Rectal smooth muscle tissue (tissue), 1 donor: ENCODE data around the gene BICRAL.

Experiments
- H3K27ac ChIP-seq: one replicate; pipeline ENCODE4 v1.7.0; 2013; ENCODE audit warnings: low read depth, low read length, inconsistent platforms
- H3K27me3 ChIP-seq: one replicate; pipeline ENCODE4 v1.7.0; 2013; ENCODE audit warnings: low read length; ENCODE audit not compliant: control insufficient read depth, insufficient read depth
- H3K36me3 ChIP-seq: one replicate; pipeline ENCODE4 v1.7.0; 2013; ENCODE audit warnings: low read length; ENCODE audit not compliant: control insufficient read depth, insufficient read depth
- H3K4me1 ChIP-seq: one replicate; pipeline ENCODE4 v1.7.0; 2013; ENCODE audit warnings: low read length; ENCODE audit not compliant: control insufficient read depth, insufficient read depth
- H3K4me3 ChIP-seq: one replicate; pipeline ENCODE4 v1.7.0; 2013; ENCODE audit warnings: low read length
- H3K9ac ChIP-seq: one replicate; pipeline ENCODE4 v1.7.0; 2013; ENCODE audit warnings: low read length

BICRAL gene

GRCh38 chr6:42751055-42751454 lies 30.8 kb upstream of the BICRAL start:
- Histone ChIP-seq H3K27me3 (no peaks in the 10 kb centered on the region), H3K4me1 (peaks cover 9% of the 10 kb centered on the region), H3K36me3 (no peaks in the 10 kb centered on the region), H3K9ac (no peak overlapping the region), H3K4me3 (no peak overlapping the region), H3K27ac (no peak overlapping the region)

DNA sequence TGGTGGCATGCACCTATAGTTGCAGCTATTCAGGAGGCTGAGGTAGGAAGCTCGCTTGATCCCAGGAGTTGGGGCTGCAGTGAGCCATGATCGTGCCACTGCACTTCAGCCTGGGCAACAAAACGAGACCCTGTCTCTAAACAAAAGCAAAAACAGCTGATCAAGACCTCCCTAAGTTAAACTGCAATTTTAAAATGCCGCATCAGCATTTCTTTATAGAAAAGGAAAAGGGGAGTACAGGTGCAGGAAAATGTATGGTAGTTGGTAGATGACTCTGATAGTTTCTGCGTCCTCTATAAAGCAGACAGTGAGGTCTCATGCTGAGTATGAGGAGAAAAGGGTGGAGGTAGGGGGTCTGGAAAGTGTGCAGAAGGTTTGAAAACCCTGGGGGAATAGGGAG lies 27.1 kb upstream of the BICRAL start:
- H3K4me1 ChIP-seq = peaks cover 2% of the 10 kb centered on the region
- no peaks in the 10 kb centered on the region for H3K27me3 ChIP-seq
- H3K36me3 ChIP-seq = peaks cover 6% of the 10 kb centered on the region
- H3K9ac ChIP-seq = no peak overlapping the region
- H3K27ac ChIP-seq = no peak overlapping the region
- no peak overlapping the region for H3K4me3 ChIP-seq

GRCh38 chr6:42756722-42757121 lies 25.1 kb upstream of the BICRAL start:
- Histone ChIP-seq H3K9ac (no peak overlapping the region), H3K36me3 (peaks cover 6% of the 10 kb centered on the region), H3K4me3 (no peak overlapping the region)

GRCh38 chr6:42758756-42759430 lies 23.0 kb upstream of the BICRAL start:
- Histone ChIP-seq H3K27me3 (no peaks in the 10 kb centered on the region), H3K4me3 (no peak overlapping the region), H3K27ac (no peak overlapping the region), H3K4me1 (no peaks in the 10 kb centered on the region), H3K9ac (no peak overlapping the region), H3K36me3 (peaks cover 6% of the 10 kb centered on the region)

More at GRCh38 chr6:42756722-42757121, 25.1 kb upstream of the BICRAL start:
- Histone ChIP-seq H3K27me3 (no peaks in the 10 kb centered on the region), H3K4me1 (no peaks in the 10 kb centered on the region), H3K27ac (no peak overlapping the region)

GRCh38 chr6:42761287-42762067 lies 20.4 kb upstream of the BICRAL start:
- Histone ChIP-seq H3K4me1 (no peaks in the 10 kb centered on the region), H3K4me3 (no peak overlapping the region), H3K27me3 (no peaks in the 10 kb centered on the region), H3K36me3 (peaks cover 6% of the 10 kb centered on the region), H3K9ac (no peak overlapping the region), H3K27ac (no peak overlapping the region)

GRCh38 chr6:42762426-42762859 lies 19.4 kb upstream of the BICRAL start:
- Histone ChIP-seq H3K36me3 (peaks cover 6% of the 10 kb centered on the region), H3K4me3 (no peak overlapping the region), H3K27ac (no peak overlapping the region), H3K27me3 (no peaks in the 10 kb centered on the region), H3K4me1 (no peaks in the 10 kb centered on the region), H3K9ac (no peak overlapping the region)

GRCh38 chr6:42762950-42763349 lies 18.9 kb upstream of the BICRAL start:
- Histone ChIP-seq H3K27ac (no peak overlapping the region), H3K27me3 (no peaks in the 10 kb centered on the region), H3K9ac (no peak overlapping the region), H3K36me3 (peaks cover 6% of the 10 kb centered on the region), H3K4me3 (no peak overlapping the region), H3K4me1 (no peaks in the 10 kb centered on the region)

DNA sequence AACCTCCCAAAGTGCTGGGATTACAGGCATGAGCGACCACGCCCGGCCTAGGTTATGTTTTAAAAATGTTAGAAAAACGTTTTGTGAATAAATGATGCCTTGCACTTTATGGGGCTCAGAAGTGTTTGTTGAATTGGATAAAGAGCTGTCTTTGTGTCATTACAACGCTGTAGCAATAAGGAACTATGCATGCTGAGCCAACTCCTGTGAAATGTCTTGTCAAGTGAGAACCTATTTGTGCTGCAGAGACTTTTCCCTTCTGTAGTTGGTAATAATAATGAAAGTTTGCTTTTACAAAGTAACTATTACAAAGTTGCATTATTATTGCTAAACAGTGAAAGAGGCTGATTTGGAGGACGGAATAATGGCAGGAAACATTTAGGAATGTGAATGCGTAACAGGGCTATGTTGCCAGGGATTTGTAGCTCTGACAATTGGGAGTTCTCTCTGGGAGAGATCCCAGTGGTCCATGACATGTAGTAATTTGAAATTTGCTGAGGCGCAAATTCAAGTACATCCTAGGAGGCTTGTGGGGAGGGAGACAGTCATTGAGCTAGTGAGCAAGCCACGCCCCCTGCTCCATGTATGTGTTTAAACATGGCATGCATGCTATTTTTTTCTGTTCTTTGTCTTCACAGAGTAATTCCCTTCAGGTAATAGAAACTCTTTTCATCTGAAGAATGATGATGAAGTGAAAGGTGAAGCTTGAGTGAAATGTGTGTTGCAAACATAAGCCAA lies 16.8 kb upstream of the BICRAL start:
- Histone ChIP-seq H3K4me3 (no peak overlapping the region), H3K27ac (no peak overlapping the region), H3K4me1 (no peaks in the 10 kb centered on the region), H3K9ac (no peak overlapping the region), H3K36me3 (no peaks in the 10 kb centered on the region), H3K27me3 (no peaks in the 10 kb centered on the region)

DNA sequence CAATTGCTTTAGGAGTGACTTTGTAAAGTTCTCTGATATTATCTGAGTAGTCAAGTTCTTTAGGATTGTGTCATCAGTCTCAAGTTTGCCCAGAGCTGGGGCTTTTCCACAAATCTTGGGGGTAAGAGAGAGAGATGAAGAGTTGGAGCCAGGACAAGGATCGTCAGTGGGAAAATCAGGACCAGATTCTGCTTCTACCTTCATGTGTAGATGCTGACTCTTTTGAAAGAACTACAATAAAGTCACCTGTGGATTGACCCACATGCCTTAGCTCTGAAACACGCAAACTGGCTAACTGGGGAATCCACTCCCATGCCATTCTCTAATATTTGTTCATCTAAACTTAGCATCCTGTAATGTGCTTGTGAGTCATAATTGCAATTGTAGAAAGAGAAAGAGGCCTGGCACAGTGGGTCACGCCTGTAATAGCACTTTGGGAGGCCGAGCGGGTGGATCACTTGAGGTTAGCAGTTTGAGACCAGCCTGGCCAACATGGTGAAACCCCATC lies 15.6 kb upstream of the BICRAL start:
- Histone ChIP-seq H3K9ac (no peak overlapping the region), H3K36me3 (no peaks in the 10 kb centered on the region), H3K27ac (no peak overlapping the region), H3K4me3 (no peak overlapping the region), H3K27me3 (no peaks in the 10 kb centered on the region), H3K4me1 (no peaks in the 10 kb centered on the region)

DNA sequence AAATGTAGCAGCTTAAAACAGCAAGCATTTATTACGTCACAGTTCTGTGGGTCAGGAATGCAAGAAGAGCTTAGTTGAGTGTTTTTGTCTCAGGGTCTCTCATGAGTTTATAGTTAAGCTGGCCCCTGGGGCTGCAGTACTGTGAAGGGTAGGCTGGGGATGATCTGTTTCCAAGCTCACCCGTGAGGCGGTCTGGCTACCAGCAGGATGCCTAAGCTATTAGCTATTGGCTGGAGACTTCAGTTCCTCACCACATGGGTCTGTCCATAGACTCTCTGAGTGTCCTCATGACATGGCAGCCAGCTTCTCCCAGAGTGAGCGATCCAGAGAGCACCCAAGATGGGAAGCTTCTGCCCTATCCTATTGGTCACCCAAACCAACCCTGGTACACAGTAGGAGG lies 12.8 kb upstream of the BICRAL start:
- H3K36me3 ChIP-seq = no peaks in the 10 kb centered on the region
- H3K9ac ChIP-seq = no peak overlapping the region
- H3K4me3 ChIP-seq = no peak overlapping the region
- no peak overlapping the region for H3K27ac ChIP-seq
- H3K4me1 ChIP-seq = no peaks in the 10 kb centered on the region
- H3K27me3 ChIP-seq = no peaks in the 10 kb centered on the region

GRCh38 chr6:42769836-42770235 lies 12.0 kb upstream of the BICRAL start:
- H3K36me3 ChIP-seq = no peaks in the 10 kb centered on the region
- no peaks in the 10 kb centered on the region for H3K27me3 ChIP-seq
- H3K4me1 ChIP-seq = no peaks in the 10 kb centered on the region
- no peak overlapping the region for H3K27ac ChIP-seq
- H3K4me3 ChIP-seq = no peak overlapping the region
- H3K9ac ChIP-seq = no peak overlapping the region

- H3K27ac ChIP-seq = no peak overlapping the region
- no peak overlapping the region for H3K9ac ChIP-seq
These were observed 10.1 kb upstream of the BICRAL start for GRCh38 chr6:42771741-42772100.

More at GRCh38 chr6:42771741-42772100, 10.1 kb upstream of the BICRAL start:
- Histone ChIP-seq H3K4me3 (no peak overlapping the region), H3K36me3 (no peaks in the 10 kb centered on the region), H3K4me1 (peaks cover 2% of the 10 kb centered on the region), H3K27me3 (no peaks in the 10 kb centered on the region)
